K562 (cell line): ENCODE results near the gene CNOT4. TPM values are rescaled to one million over a fixed set of nuclear protein-coding genes. Genes with fewer than 3 reads are reported as not detected.
A peak's percentile ranks its signal among the peaks of the same experiment; 100 is the strongest.

Experiments used
- ATAC-seq: fragments of 200-7000 bp; cut with Tn5 transposase; 3 replicates; pipeline ENCODE4 v1.9.1; 2020; ENCODE audit warnings: moderate library complexity
- BruUV-seq: library from RNA; stranded (reverse); fragments of 400-500 nt; replicated peaks from 2 replicates; lab custom pipeline; 2021; lab: Mats Ljungman, UMichigan
- CTCF ChIA-PET: fragments of 300-600 bp; formaldehyde crosslinking; extraction: SDS; loops from one replicate; lab custom pipeline; 2021; ENCODE audit warnings: low intra/inter-chr PET ratio; lab: Yijun Ruan, JAX
- POLR2A ChIA-PET: fragments of 300-600, 350-650 bp; sonication (Branson Sonifier 250); formaldehyde crosslinking; extraction: SDS; loops from one replicate; lab custom pipeline; 2021; ENCODE audit warnings: antibody characterized with exemption, inconsistent platforms; lab: Yijun Ruan, JAX
- DNase-seq, 4 experiments: peaks; one replicate each; pipeline versions ENCODE4 v3.0.0 to v3.0.0-alpha.2; 2011 to 2018; ENCODE audit warnings: low spot score in 3 of 4, mixed read lengths in 3 of 4; ENCODE audit errors: extremely low read depth in 1 of 4
- FAIRE-seq: peaks from 2 replicates; lab custom pipeline; 2011; peaks lifted over from hg19 to GRCh38; lab: Jason Lieb, UNC
- H2AFZ ChIP-seq: 2 replicates; pipeline ENCODE4 v1.6.0; 2011; ENCODE audit warnings: low read depth, low read length, control low read depth, inconsistent platforms
- H3K27ac ChIP-seq: fragments of 200-600 bp; 3 replicates; pipeline ENCODE4 v1.8.0; 2011; ENCODE audit warnings: low read depth, mild to moderate bottlenecking, control low read depth, inconsistent platforms, low read length, moderate library complexity, mixed read lengths; ENCODE audit errors: extremely low read depth
- H3K27me3 ChIP-seq, 2 experiments: fragments of 300-600 bp in 1 of 2; 2 replicates in 1 of 2; 3 replicates in 1 of 2; pipeline versions ENCODE4 v1.6.0 to v1.8.0; 2011; ENCODE audit warnings: inconsistent platforms in 2 of 2, low read length in 2 of 2, mild to moderate bottlenecking in 1 of 2, mixed read lengths in 1 of 2, moderate library complexity in 1 of 2; ENCODE audit not compliant: control insufficient read depth in 2 of 2, insufficient read depth in 2 of 2
- H3K36me3 ChIP-seq: fragments of 300-600 bp; 3 replicates; pipeline ENCODE4 v1.8.0; 2011; ENCODE audit warnings: mild to moderate bottlenecking, low read length, inconsistent platforms; ENCODE audit not compliant: control insufficient read depth, insufficient read depth
- H3K4me1 ChIP-seq, 2 experiments: fragments of 200-600 bp in 1 of 2; replicated peaks in 1 of 2; 2 replicates in 1 of 2; 3 replicates in 1 of 2; pipeline versions ENCODE4 v1.5.1 to v1.8.0; 2011; ENCODE audit warnings: inconsistent platforms in 2 of 2, low read length in 2 of 2, mild to moderate bottlenecking in 1 of 2, mixed read lengths in 1 of 2, moderate library complexity in 1 of 2; ENCODE audit not compliant: control insufficient read depth in 2 of 2, insufficient read depth in 2 of 2
- H3K4me2 ChIP-seq: 2 replicates; pipeline ENCODE4 v1.6.1; 2011; ENCODE audit warnings: low read length, control low read depth, inconsistent platforms, mixed read lengths; ENCODE audit not compliant: insufficient read depth
- H3K4me3 ChIP-seq: fragments of 200-600 bp; sonication (generic), shearing (Covaris generic); 2 replicates; pipeline ENCODE4 v1.5.1; 2016; ENCODE audit warnings: control low read depth, inconsistent platforms
- H3K79me2 ChIP-seq: fragments of 200-600 bp; 3 replicates; pipeline ENCODE4 v1.8.0; 2011; ENCODE audit warnings: low read length, inconsistent platforms; ENCODE audit not compliant: control insufficient read depth, insufficient read depth
- H3K9ac ChIP-seq, 2 experiments: 2 replicates each; pipeline versions ENCODE4 v1.6.0 to v1.6.1; 2011; ENCODE audit warnings: low read depth in 2 of 2, low read length in 2 of 2, control low read depth in 1 of 2, inconsistent platforms in 1 of 2, mild to moderate bottlenecking in 1 of 2, mixed read lengths in 1 of 2; ENCODE audit not compliant: insufficient read depth in 1 of 2
- H3K9me1 ChIP-seq: one replicate; pipeline ENCODE4 v1.6.0; 2011; ENCODE audit warnings: inconsistent platforms, mild to moderate bottlenecking, low read length, moderate library complexity; ENCODE audit not compliant: control insufficient read depth, insufficient read depth
- H3K9me3 ChIP-seq: replicated peaks from 2 replicates; pipeline ENCODE4 v1.5.1; 2011; ENCODE audit warnings: low read depth, low read length, inconsistent platforms; ENCODE audit not compliant: control insufficient read depth, insufficient read depth
- H4K20me1 ChIP-seq: replicated peaks from 2 replicates; pipeline ENCODE4 v1.6.1; 2011; ENCODE audit warnings: low read length, inconsistent platforms, mixed read lengths; ENCODE audit not compliant: control insufficient read depth, insufficient read depth
- ATF3 ChIP-seq, 2 experiments: fragments of 450-650 bp in 1 of 2; sonication (generic) in 1 of 2; formaldehyde crosslinking in 1 of 2; IDR thresholded peaks in 1 of 2; conservative IDR thresholded peaks in 1 of 2; 2 replicates each; pipeline versions ENCODE4 v1.6.1 to v1.8.1; 2016 to 2023; ENCODE audit warnings: mild to moderate bottlenecking in 2 of 2, moderate library complexity in 2 of 2, inconsistent platforms in 1 of 2, missing genetic modification reagents in 1 of 2
- CLOCK ChIP-seq: fragments of 250-450 bp; sonication (Bioruptor Pico); IDR thresholded peaks from 2 replicates; pipeline ENCODE4 v1.4.0; 2020; ENCODE audit warnings: mild to moderate bottlenecking, moderate library complexity, borderline replicate concordance
- CTCFL ChIP-seq: IDR thresholded peaks from 2 replicates; pipeline ENCODE4 v1.6.1; 2011; ENCODE audit warnings: borderline replicate concordance, low read depth, mild to moderate bottlenecking, moderate library complexity, low read length; ENCODE audit not compliant: insufficient read depth, poor library complexity, severe bottlenecking
- DEAF1 ChIP-seq: fragments of 450-650 bp; formaldehyde crosslinking; IDR thresholded peaks from 2 replicates; pipeline ENCODE4 v1.4.0; 2020; ENCODE audit warnings: mild to moderate bottlenecking, moderate library complexity
- E2F5 ChIP-seq: sonication (generic); formaldehyde crosslinking; IDR thresholded peaks from 2 replicates; pipeline ENCODE4 v1.8.0; 2022; ENCODE audit warnings: mild to moderate bottlenecking, missing genetic modification reagents
- GABPB1 ChIP-seq: sonication (generic); formaldehyde crosslinking; IDR thresholded peaks from 2 replicates; pipeline ENCODE4 v1.8.0; 2022; ENCODE audit warnings: mild to moderate bottlenecking, missing genetic modification reagents
- HNRNPH1 ChIP-seq: fragments of 200-400 bp; formaldehyde crosslinking; optimal IDR thresholded peaks from 2 replicates; pipeline ENCODE3; 2017; ENCODE audit warnings: low read depth, mild to moderate bottlenecking, low read length, moderate library complexity
- MEIS2 ChIP-seq: fragments of 450-650 bp; IDR thresholded peaks from 2 replicates; pipeline ENCODE4 v1.6.1; 2014; ENCODE audit warnings: mild to moderate bottlenecking; ENCODE audit not compliant: partially characterized antibody
- ZKSCAN3 ChIP-seq: fragments of 250-450 bp; sonication (Bioruptor Pico); IDR thresholded peaks from 2 replicates; pipeline ENCODE4 v1.4.0; 2020
- ZNF121 ChIP-seq: sonication (generic); formaldehyde crosslinking; conservative IDR thresholded peaks from 2 replicates; pipeline ENCODE4 v1.8.0; 2022; ENCODE audit warnings: missing genetic modification reagents
- ZNF316 ChIP-seq: fragments of 450-650 bp; IDR thresholded peaks from 2 replicates; pipeline ENCODE4 v1.6.1; 2016
- WGBS: fragments of 100-300 bp; shearing (Covaris generic); methylation state at CpG from one replicate; pipeline ENCODE4 v1.1.6; 2016; ENCODE audit warnings: low coverage, mixed read lengths; ENCODE audit not compliant: insufficient coverage; ENCODE audit errors: missing lambda C conversion rate; 5-methylcytosine and 5-hydroxymethylcytosine counted together
- in situ Hi-C: fragments of 300-500 bp; cut with MboI; formaldehyde crosslinking; loops from 4 replicates; pipeline ENCODE4 v1.15.0; 2018; ENCODE audit warnings: inconsistent platforms, mixed read lengths
- intact Hi-C: fragments of 100-400 bp; cut with micrococcal nuclease; formaldehyde crosslinking; loops from 2 replicates; pipeline ENCODE4 v1.14.2; 2022
- polyA plus RNA-seq, 8 experiments: library from polyadenylated mRNA; depleted of rRNA in 4 of 8; stranded (reverse) in 5 of 8; unstranded in 3 of 8; fragments of >200 nt; fragmentation: Nextera tagmentation in 2 of 8; fragmentation: Illumina TruSeq in 1 of 8; extraction: Ambion mirVana in 2 of 8; extraction: Trizol in 1 of 8; gene quantifications; 2 replicates each; pipeline versions ENCODE4 v1.2.1 to v1.2.3, GENCODE V29; 2011 to 2014; ENCODE audit warnings: inconsistent platforms in 1 of 8, missing spikeins in 1 of 8
- total RNA-seq, 7 experiments: library from RNA; depleted of rRNA in 6 of 7; stranded (reverse); fragments of >200 nt in 6 of 7; fragmentation: Illumina TruSeq in 2 of 7; extraction: Trizol in 2 of 7; gene quantifications; 2 replicates each; pipeline versions ENCODE4 v1.2.1 to v1.2.3, GENCODE V29; 2011 to 2021; ENCODE audit warnings: low replicate concordance in 1 of 7

The CNOT4 gene
- total and polyA plus RNA-seq, 9 of the 15 experiments (the other 6 are each of a cell fraction or from before 2014, with no cell fraction given) = 8.6 to 24.1 (median 15.4) TPM

- no peak for TF ChIP-seq E2F5
- peak; percentile 72 for TF ChIP-seq ZNF316
- TF ChIP-seq CTCFL = no peak
- TF ChIP-seq ZKSCAN3 = no peak
Observed at GRCh38 chr7:135427166-135427565, 82.7 kb downstream of the CNOT4 start (continued).

GRCh38 chr7:135425036-135425435, 84.9 kb downstream of the CNOT4 start:
- in situ Hi-C loops (no loop called here), intact Hi-C loops (no loop called here)
- Histone ChIP-seq H3K9me1 (no peaks in the 10 kb centered on the region), H3K9ac (no peak overlapping the region), H3K79me2 (peaks cover 31% of the 10 kb centered on the region), H3K9me3 (no peaks in the 10 kb centered on the region), H3K27ac (no peak overlapping the region), H3K36me3 (0 out of 3 replicates have a peak, but pooled peaks cover 3% of the 10 kb centered on the region), H3K4me2 (no peak overlapping the region), H4K20me1 (no peaks in the 10 kb centered on the region), H2AFZ (no peak overlapping the region), H3K4me1 (no peaks in the 10 kb centered on the region), H3K27me3 (no peaks in the 10 kb centered on the region), H3K4me3 (no peak overlapping the region)
- BruUV-seq = no TSS peak
- FAIRE-seq (no peak), ATAC-seq (no peak), DNase-seq (no peak)
- no peak for TF ChIP-seq ZNF121 (CRISPR knock-in tag)
- TF ChIP-seq GABPB1 = no peak
- TF ChIP-seq ATF3 (IDR thresholded peaks at IDR 0.05) = peak; percentile 47; the same call in 1 of the 2 replicates
- no peak for TF ChIP-seq ATF3 (CRISPR knock-in tag; conservative IDR thresholded peaks at IDR 0.05)
- TF ChIP-seq MEIS2 = no peak
- no peak for TF ChIP-seq DEAF1 (CRISPR knock-in tag)
- no peak for TF ChIP-seq CLOCK (CRISPR knock-in tag)
- TF ChIP-seq HNRNPH1 = no peak
- ChIA-PET CTCF (no interaction called here), POLR2A (interaction anchor here (0.7 to 1.2 kb wide), 2 partner anchors 29 to 128 kb away, joined by 3 read pairs; no protein-coding TSS in a partner anchor)
- 37% methylated on average over 2 of the region's 2 CpGs for WGBS
